SIG-M5 treated with dmso at 0.1 percent for 504 hours (cell line): ENCODE data around the gene POR.
"Not testable (repeated sequence)": the region's sequence is repeated elsewhere in the genome, so short reads cannot be mapped to it uniquely, and the experiment has no call there.

Source experiments
- DNase-seq: peaks from one replicate; lab custom pipeline; 2025; ENCODE audit not compliant: unreplicated experiment; lab: John Stamatoyannopoulos, UW

The POR gene

GRCh38 chr7:75988568-75989499 is 73.9 kb downstream of the POR start:
- DNase-seq = no peak

GRCh38 chr7:75989500-75990388 is 74.8 kb downstream of the POR start:
- no peak for DNase-seq

- no peak for DNase-seq
Measured at GRCh38 chr7:75991531-75992082, 76.7 kb downstream of the POR start.

GRCh38 chr7:75992083-75992755 is 77.3 kb downstream of the POR start:
- DNase-seq = no peak

GRCh38 chr7:75993689-75994387 is 78.9 kb downstream of the POR start:
- no peak for DNase-seq

GRCh38 chr7:75994388-75995051 is 79.6 kb downstream of the POR start, which contains the start of gene TMEM120A:
TSS of gene TMEM120A (minus strand) at chr7:75994595. CDS start at chr7:75994570, 25 bp downstream.
- DNase-seq = peak; percentile 85

- DNase-seq = no peak
Measured at GRCh38 chr7:75995052-75995471, 80.1 kb downstream of the POR start.

GRCh38 chr7:75995996-75996395 is 81.0 kb downstream of the POR start:
- DNase-seq = no peak

GRCh38 chr7:75996476-75996875 is 81.5 kb downstream of the POR start:
- DNase-seq = no peak

- no peak for DNase-seq
Measured at GRCh38 chr7:75998038-75998437, 83.1 kb downstream of the POR start.

- DNase-seq = no peak
Measured at GRCh38 chr7:76000566-76000965, 85.6 kb downstream of the POR start.

- DNase-seq = no peak
Measured at GRCh38 chr7:76002139-76002538, 87.2 kb downstream of the POR start.

GRCh38 chr7:76002822-76003221 is 87.9 kb downstream of the POR start:
- DNase-seq = no peak

- DNase-seq = no peak
Measured at GRCh38 chr7:76003351-76003750, 88.4 kb downstream of the POR start.

GRCh38 chr7:76005004-76005403 is 90.0 kb downstream of the POR start:
- DNase-seq = not testable (repeated sequence)

GRCh38 chr7:76008156-76008687 is 93.3 kb downstream of the POR start:
- no peak for DNase-seq

GRCh38 chr7:76009672-76010600 is 95.0 kb downstream of the POR start:
- no peak for DNase-seq

GRCh38 chr7:76011442-76011861 is 96.5 kb downstream of the POR start:
- DNase-seq = no peak
